CD14-positive monocyte (primary cell): Measurements from ENCODE around the gene KHNYN. TPM values are rescaled to one million over a fixed set of nuclear protein-coding genes. Genes with fewer than 3 reads are reported as not detected.

ENCODE experiments used
- DNase-seq, 3 donors: peaks; one replicate each; pipeline ENCODE4 v3.0.0-alpha.2; 2011 to 2022
- H2AFZ ChIP-seq: 2 replicates; pipeline ENCODE4 v1.6.0; 2012; ENCODE audit warnings: mild to moderate bottlenecking, low read depth, low read length, inconsistent platforms; ENCODE audit not compliant: insufficient read depth, poor library complexity, severe bottlenecking
- H3K27ac ChIP-seq, 2 donors: 1 replicate in 1 of 2; 2 replicates in 1 of 2; pipeline ENCODE4 v1.5.1; 2012 to 2013; ENCODE audit warnings: low read length in 2 of 2, control low read depth in 1 of 2, inconsistent platforms in 1 of 2, low read depth in 1 of 2, mild to moderate bottlenecking in 1 of 2
- H3K27me3 ChIP-seq, 2 donors: one replicate each; pipeline versions ENCODE4 v1.6.0 to v1.6.1; 2011 to 2013; ENCODE audit warnings: low read length in 2 of 2; ENCODE audit not compliant: control insufficient read depth in 2 of 2, insufficient read depth in 2 of 2
- H3K36me3 ChIP-seq, 2 donors: replicated peaks in 1 of 2; 1 replicate in 1 of 2; 2 replicates in 1 of 2; pipeline versions ENCODE4 v1.5.1 to v1.6.1; 2012 to 2013; ENCODE audit warnings: low read length in 2 of 2, control low read depth in 1 of 2, inconsistent platforms in 1 of 2, mild to moderate bottlenecking in 1 of 2; ENCODE audit not compliant: insufficient read depth in 2 of 2, control insufficient read depth in 1 of 2
- H3K4me1 ChIP-seq, 2 donors: 1 replicate in 1 of 2; 2 replicates in 1 of 2; pipeline versions ENCODE4 v1.5.1 to v1.6.1; 2012 to 2013; ENCODE audit warnings: low read length in 2 of 2, control low read depth in 1 of 2, inconsistent platforms in 1 of 2, mild to moderate bottlenecking in 1 of 2, moderate library complexity in 1 of 2; ENCODE audit not compliant: insufficient read depth in 2 of 2, control insufficient read depth in 1 of 2
- H3K4me2 ChIP-seq: replicated peaks from 2 replicates; pipeline ENCODE3; 2012; ENCODE audit warnings: low read length, moderate library complexity, mild to moderate bottlenecking; ENCODE audit not compliant: poor library complexity, severe bottlenecking; ENCODE audit errors: extremely low read depth
- H3K4me3 ChIP-seq, 3 experiments: fragments of 200-600 bp in 1 of 3; sonication (generic) in 1 of 3; replicated peaks in 1 of 3; 1 replicate in 2 of 3; 2 replicates in 1 of 3; pipeline ENCODE4 v1.5.1; 2011 to 2013; ENCODE audit warnings: low read length in 3 of 3, mild to moderate bottlenecking in 3 of 3, control low read depth in 2 of 3, low read depth in 2 of 3, inconsistent platforms in 1 of 3, moderate library complexity in 1 of 3
- H3K79me2 ChIP-seq: 2 replicates; pipeline ENCODE4 v1.6.0; 2012; ENCODE audit warnings: mild to moderate bottlenecking, control low read depth, inconsistent platforms, low read length, moderate library complexity; ENCODE audit not compliant: insufficient read depth
- H3K9ac ChIP-seq: 2 replicates; pipeline ENCODE4 v1.6.0; 2017; ENCODE audit warnings: low read length, mild to moderate bottlenecking; ENCODE audit not compliant: insufficient read depth, poor library complexity, severe bottlenecking
- H3K9me3 ChIP-seq, 2 donors: replicated peaks in 1 of 2; 1 replicate in 1 of 2; 2 replicates in 1 of 2; pipeline versions ENCODE4 v1.5.1 to v1.6.1; 2012 to 2013; ENCODE audit warnings: low read length in 2 of 2, control low read depth in 1 of 2; ENCODE audit not compliant: control insufficient read depth in 1 of 2, insufficient read depth in 1 of 2
- H4K20me1 ChIP-seq: 2 replicates; pipeline ENCODE4 v1.6.0; 2012; ENCODE audit warnings: mild to moderate bottlenecking, low read length, control low read depth, moderate library complexity; ENCODE audit not compliant: insufficient read depth
- H3K27ac Mint-ChIP-seq, 7 donors: one replicate each; pipeline ENCODE4 v1.8.0; 2020; ENCODE audit warnings: mild to moderate bottlenecking in 7 of 7, mixed read lengths in 7 of 7, moderate library complexity in 6 of 7, inconsistent platforms in 2 of 7
- H3K27me3 Mint-ChIP-seq, 3 donors: one replicate each; pipeline ENCODE4 v1.8.0; 2021 to 2022; ENCODE audit warnings: low read depth in 3 of 3, mild to moderate bottlenecking in 3 of 3, mixed read lengths in 3 of 3, moderate library complexity in 3 of 3, inconsistent platforms in 1 of 3
- H3K36me3 Mint-ChIP-seq, 2 donors: one replicate each; pipeline ENCODE4 v1.8.0; 2020; ENCODE audit warnings: mixed read lengths in 2 of 2, inconsistent platforms in 1 of 2, mild to moderate bottlenecking in 1 of 2
- H3K4me1 Mint-ChIP-seq: one replicate; pipeline ENCODE4 v1.8.0; 2020; ENCODE audit warnings: mild to moderate bottlenecking, mixed read lengths
- H3K4me3 Mint-ChIP-seq, 2 donors: one replicate each; pipeline ENCODE4 v1.8.0; 2020; ENCODE audit warnings: mild to moderate bottlenecking in 2 of 2, mixed read lengths in 2 of 2, moderate library complexity in 1 of 2
- H3K9me3 Mint-ChIP-seq, 7 donors: one replicate each; pipeline ENCODE4 v1.8.0; 2020 to 2022; ENCODE audit warnings: mixed read lengths in 7 of 7, mild to moderate bottlenecking in 6 of 7, moderate library complexity in 6 of 7, inconsistent platforms in 2 of 7
- CTCF ChIP-seq: fragments of 200-600 bp; IDR thresholded peaks from one replicate; pipeline ENCODE4 v1.8.0; 2022; ENCODE audit warnings: antibody characterized with exemption, mild to moderate bottlenecking
- WGBS: methylation state at CpG from one replicate; pipeline ENCODE4 v1.1.5; 2013; ENCODE audit warnings: missing lambda C conversion rate; ENCODE audit not compliant: insufficient coverage; 5-methylcytosine and 5-hydroxymethylcytosine counted together
- intact Hi-C, 2 donors: fragments of 100-400 bp; cut with micrococcal nuclease; formaldehyde crosslinking; loops; one replicate each; pipeline versions ENCODE4 v1.15.0 to v1.15.1; 2023
- polyA plus RNA-seq, 3 donors: library from polyadenylated mRNA; depleted of rRNA in 1 of 3; unstranded in 2 of 3; stranded (reverse) in 1 of 3; fragments of 300-500 nt in 2 of 3; fragments of >200 nt in 1 of 3; fragmentation: Illumina TruSeq in 2 of 3; gene quantifications; 1 replicate in 2 of 3; 2 replicates in 1 of 3; pipeline ENCODE4 v1.2.3, GENCODE V29; 2012 to 2021

Gene KHNYN
- polyA plus RNA-seq, 3 donors: 12.4 to 39.8 (median 16.0) TPM

GRCh38 chr14:24382064-24382371 is 47.7 kb upstream of the KHNYN start:
- Histone ChIP-seq H4K20me1 (no peaks in the 10 kb centered on the region), H3K27me3 (no peaks in the 10 kb centered on the region), H3K4me1 (no peaks in the 10 kb centered on the region), H3K27ac (no peak overlapping the region), H3K9me3 (no peaks in the 10 kb centered on the region), H3K9ac (no peak overlapping the region), H2AFZ (no peak overlapping the region), H3K4me2 (no peak overlapping the region), H3K79me2 (no peaks in the 10 kb centered on the region), H3K36me3 (no peaks in the 10 kb centered on the region), H3K4me3 (no peak overlapping the region)
- Mint-ChIP-seq H3K9me3 (peaks cover 0 to 2% (median 0%) of the 10 kb centered on the region in 7 donors), H3K27ac (peak overlapping the region in 1 of 7 donors; percentile 4), H3K4me3 (no peak overlapping the region), H3K36me3 (no peaks in the 10 kb centered on the region), H3K27me3 (peaks cover 2 to 15% (median 6%) of the 10 kb centered on the region in 3 donors), H3K4me1 (no peaks in the 10 kb centered on the region)
- DNase-seq: no peak
- intact Hi-C loops: no loop called here
- TF ChIP-seq CTCF: no peak
- WGBS: 96% methylated on average over 4 of the region's 4 CpGs

- H3K9me3 ChIP-seq: no peaks in the 10 kb centered on the region
- H3K9me3 Mint-ChIP-seq: no peaks in the 10 kb centered on the region
Measured at GRCh38 chr14:24384169-24384568, 45.6 kb upstream of the KHNYN start.

More at GRCh38 chr14:24384169-24384568, 45.6 kb upstream of the KHNYN start:
- Histone ChIP-seq H3K79me2 (no peaks in the 10 kb centered on the region), H3K27ac (no peak overlapping the region), H2AFZ (no peak overlapping the region), H3K9ac (no peak overlapping the region), H3K4me2 (no peak overlapping the region), H4K20me1 (no peaks in the 10 kb centered on the region), H3K4me1 (no peaks in the 10 kb centered on the region), H3K36me3 (no peaks in the 10 kb centered on the region), H3K4me3 (no peak overlapping the region), H3K27me3 (no peaks in the 10 kb centered on the region)
- no peak for TF ChIP-seq CTCF
- intact Hi-C loops: no loop called here
- Mint-ChIP-seq H3K4me3 (no peak overlapping the region), H3K27me3 (peaks cover 0 to 16% (median 0%) of the 10 kb centered on the region in 3 donors), H3K4me1 (no peaks in the 10 kb centered on the region), H3K36me3 (no peaks in the 10 kb centered on the region), H3K27ac (no peak overlapping the region)
- no peak for DNase-seq
- WGBS: 90% methylated on average over 4 of the region's 4 CpGs
